PFSK-1 (cell line): ENCODE measurements around the gene TRIM7.

ENCODE experiments used
- FOXP2 ChIP-seq: optimal IDR thresholded peaks from 2 replicates; pipeline ENCODE3; 2011; ENCODE audit warnings: borderline replicate concordance, control low read depth, inconsistent platforms; ENCODE audit not compliant: insufficient read depth; ENCODE audit errors: extremely low read length, extremely low read depth
- POLR2AphosphoS5 ChIP-seq: IDR thresholded peaks from 2 replicates; pipeline ENCODE4 v1.6.1; 2012; ENCODE audit warnings: low read depth, mild to moderate bottlenecking, control low read depth, low read length, moderate library complexity
- SIN3A ChIP-seq: IDR thresholded peaks from 2 replicates; pipeline ENCODE4 v1.6.1; 2012; ENCODE audit warnings: mild to moderate bottlenecking, low read length, moderate library complexity, borderline replicate concordance; ENCODE audit not compliant: insufficient read depth
- TAF1 ChIP-seq: IDR thresholded peaks from 2 replicates; pipeline ENCODE4 v1.6.1; 2012; ENCODE audit warnings: low read length, control low read depth, borderline replicate concordance; ENCODE audit not compliant: insufficient read depth
- TF ChIP-seq, protein P1 (sequence below), 2 experiments: IDR thresholded peaks; 2 replicates each; pipeline versions ENCODE4 v1.6.1 to v1.8.0; 2011 to 2012; ENCODE audit warnings: low read depth in 2 of 2, low read length in 2 of 2, control low read depth in 1 of 2, inconsistent platforms in 1 of 2, mild to moderate bottlenecking in 1 of 2, moderate library complexity in 1 of 2; ENCODE audit not compliant: insufficient read depth in 1 of 2

The TRIM7 gene

DNA sequence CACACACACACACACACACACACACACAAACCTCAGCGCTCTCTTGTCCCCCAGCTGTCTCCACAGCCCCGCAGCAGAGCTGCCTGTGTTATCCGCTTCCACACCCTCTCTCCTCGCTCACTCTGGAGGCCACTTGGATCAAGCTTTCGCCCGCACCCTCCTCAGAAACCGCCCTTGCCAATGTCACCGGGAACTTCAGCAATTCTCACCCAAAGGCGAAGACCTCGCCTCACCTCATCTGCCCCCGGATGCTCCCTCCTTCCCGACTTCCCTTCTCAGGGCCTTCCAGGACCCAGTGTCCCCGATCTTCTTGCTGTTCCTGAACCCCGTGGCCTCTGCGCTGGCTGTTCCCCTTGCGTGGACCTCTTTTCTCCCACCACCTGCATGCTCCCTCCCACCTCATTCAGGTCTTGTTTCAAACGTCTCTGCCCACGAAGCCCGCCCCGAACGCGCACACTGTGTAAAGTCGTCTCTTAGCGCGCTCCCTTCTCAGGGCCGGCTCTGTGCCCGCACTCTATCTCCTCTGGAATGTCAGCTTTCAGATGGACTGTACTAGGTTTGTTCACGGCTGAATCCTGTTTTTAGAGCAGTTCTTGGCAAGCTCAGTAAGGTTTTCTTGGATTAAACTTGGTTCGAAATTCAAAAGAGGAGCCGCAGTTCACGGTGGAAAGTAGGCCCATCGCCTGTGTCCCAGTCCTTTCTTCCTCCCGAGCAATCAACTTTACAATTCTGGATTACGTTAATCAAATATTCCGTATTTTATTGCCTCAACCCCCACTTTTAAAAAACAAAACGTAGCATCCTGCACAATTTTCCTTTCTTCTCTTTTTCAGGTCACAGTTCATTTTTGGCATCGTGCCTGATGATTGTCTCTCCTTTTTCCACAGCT lies 1.0 kb upstream of the TRIM7 start:
- TF ChIP-seq FOXP2: no peak
- TF ChIP-seq, protein P1, sequence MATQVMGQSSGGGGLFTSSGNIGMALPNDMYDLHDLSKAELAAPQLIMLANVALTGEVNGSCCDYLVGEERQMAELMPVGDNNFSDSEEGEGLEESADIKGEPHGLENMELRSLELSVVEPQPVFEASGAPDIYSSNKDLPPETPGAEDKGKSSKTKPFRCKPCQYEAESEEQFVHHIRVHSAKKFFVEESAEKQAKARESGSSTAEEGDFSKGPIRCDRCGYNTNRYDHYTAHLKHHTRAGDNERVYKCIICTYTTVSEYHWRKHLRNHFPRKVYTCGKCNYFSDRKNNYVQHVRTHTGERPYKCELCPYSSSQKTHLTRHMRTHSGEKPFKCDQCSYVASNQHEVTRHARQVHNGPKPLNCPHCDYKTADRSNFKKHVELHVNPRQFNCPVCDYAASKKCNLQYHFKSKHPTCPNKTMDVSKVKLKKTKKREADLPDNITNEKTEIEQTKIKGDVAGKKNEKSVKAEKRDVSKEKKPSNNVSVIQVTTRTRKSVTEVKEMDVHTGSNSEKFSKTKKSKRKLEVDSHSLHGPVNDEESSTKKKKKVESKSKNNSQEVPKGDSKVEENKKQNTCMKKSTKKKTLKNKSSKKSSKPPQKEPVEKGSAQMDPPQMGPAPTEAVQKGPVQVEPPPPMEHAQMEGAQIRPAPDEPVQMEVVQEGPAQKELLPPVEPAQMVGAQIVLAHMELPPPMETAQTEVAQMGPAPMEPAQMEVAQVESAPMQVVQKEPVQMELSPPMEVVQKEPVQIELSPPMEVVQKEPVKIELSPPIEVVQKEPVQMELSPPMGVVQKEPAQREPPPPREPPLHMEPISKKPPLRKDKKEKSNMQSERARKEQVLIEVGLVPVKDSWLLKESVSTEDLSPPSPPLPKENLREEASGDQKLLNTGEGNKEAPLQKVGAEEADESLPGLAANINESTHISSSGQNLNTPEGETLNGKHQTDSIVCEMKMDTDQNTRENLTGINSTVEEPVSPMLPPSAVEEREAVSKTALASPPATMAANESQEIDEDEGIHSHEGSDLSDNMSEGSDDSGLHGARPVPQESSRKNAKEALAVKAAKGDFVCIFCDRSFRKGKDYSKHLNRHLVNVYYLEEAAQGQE (IDR thresholded peaks at IDR 0.05; ENCODE audit: insufficient read depth in 1 of 2, low read depth in 2 of 2, low read length in 2 of 2): no peak
- TF ChIP-seq POLR2AphosphoS5: no peak
- TF ChIP-seq TAF1: no peak
- TF ChIP-seq SIN3A: no peak

DNA sequence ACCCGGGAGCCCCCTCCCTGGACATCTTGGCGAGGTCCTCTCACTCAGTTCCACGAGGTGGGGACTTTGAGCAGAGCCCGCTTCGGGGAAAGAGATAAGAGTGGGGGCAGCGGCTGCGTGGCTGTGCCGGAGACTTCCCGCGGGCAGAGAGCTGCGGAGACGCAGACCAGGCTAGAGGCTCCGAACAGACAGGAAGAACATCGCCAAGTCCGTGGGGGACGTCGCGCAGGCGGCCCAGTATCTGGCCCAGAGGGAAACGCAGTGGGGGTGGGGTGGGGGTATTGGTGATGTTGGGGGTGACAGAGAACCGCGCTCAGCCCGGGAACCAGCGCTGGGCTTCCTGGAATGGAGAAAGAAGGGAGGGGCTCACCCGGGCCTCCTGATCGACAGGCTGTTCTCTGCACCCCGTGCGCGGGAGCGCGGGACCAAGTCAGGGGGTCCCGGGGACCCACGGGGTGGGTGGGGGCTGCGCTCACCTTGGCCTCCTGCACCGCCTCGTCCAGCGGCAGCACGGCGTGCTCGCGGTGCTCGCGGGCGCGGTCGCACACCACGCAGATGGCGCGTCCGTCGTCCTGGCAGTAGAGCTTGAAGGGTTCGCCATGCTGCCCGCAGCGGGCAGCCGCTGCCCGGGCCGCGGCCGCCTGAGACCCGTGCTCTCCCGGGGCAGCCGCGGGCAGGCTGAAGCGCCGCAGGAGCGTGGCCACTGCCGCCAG lies 727 bp downstream of the TRIM7 start:
- TF ChIP-seq, protein P1 (IDR thresholded peaks at IDR 0.05; ENCODE audit: insufficient read depth in 1 of 2, low read depth in 2 of 2, low read length in 2 of 2): no peak
- TF ChIP-seq SIN3A (no peak), POLR2AphosphoS5 (no peak), TAF1 (no peak), FOXP2 (no peak)

DNA sequence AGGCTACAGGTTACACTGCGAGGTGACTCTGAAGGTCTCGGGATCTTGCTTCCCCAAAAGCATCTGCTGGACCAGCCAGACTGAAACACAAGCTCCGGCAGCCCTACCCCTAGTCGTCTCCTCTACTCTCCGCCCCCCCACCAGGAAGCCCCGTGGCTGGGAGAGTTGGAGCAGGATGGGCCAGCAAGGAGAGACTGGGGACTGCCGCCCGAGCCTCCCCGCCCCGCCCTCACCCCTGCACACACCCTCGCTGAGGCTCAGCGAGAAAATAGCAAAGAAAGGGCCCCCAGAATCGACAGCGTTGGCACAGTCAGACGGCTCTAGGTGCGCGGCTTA lies 1.3 kb downstream of the TRIM7 start:
- no peak for TF ChIP-seq POLR2AphosphoS5
- no peak for TF ChIP-seq TAF1

DNA sequence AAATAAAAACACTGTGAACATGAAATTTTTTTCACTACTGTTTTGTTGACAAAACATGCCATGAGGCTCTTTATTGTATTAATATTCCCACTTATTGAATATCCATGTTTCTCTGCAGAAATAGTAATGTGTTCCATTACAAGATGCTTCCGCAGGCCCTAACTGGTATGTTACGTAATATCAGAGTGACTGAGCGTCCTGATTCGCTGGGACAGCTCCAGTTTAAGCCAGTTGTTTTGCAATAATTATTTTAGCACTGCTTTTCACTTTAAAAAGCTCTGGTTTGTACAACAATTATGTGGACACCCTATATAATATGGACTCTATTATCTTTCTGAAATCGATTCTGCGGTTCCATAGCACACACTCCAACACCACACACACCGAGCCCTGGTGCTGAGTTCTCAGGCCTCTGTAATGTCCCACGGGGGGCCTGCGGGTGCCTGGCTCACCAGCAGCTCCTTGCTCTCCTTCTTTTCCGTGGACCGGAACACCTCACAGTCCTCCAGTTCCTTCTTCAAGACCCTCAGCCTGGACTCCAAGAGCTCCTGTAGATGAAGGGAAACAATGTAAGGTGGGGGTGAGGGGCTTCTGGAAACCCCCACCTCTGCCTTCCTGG lies 1.8 kb downstream of the TRIM7 start:
- TF ChIP-seq SIN3A: no peak
- TF ChIP-seq TAF1: no peak
- TF ChIP-seq FOXP2: no peak
- no peak for TF ChIP-seq POLR2AphosphoS5
- TF ChIP-seq, protein P1 (IDR thresholded peaks at IDR 0.05; ENCODE audit: insufficient read depth in 1 of 2, low read depth in 2 of 2, low read length in 2 of 2): no peak

DNA sequence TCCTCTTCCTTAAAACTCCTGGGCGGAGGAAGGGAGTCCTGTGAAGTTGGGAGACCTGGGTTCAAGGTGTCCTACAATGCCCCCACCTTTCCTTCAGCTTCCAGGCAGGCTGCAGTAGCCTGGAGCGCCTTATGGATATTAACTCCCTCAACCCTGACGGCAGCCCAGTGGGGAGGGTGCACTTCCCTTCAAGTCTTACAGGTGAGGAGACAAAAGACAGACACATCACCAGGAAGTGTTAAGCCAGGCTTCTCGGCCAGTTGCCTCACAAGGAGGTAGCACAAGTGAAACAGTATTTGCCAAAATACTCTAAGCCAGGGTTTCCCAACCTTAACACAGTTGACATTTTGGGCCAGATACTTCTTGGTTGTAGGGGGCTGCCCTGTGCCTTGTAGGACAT lies 4.2 kb downstream of the TRIM7 start:
- TF ChIP-seq SIN3A (no peak), POLR2AphosphoS5 (no peak), TAF1 (no peak), FOXP2 (no peak)
- TF ChIP-seq, protein P1 (IDR thresholded peaks at IDR 0.05; ENCODE audit: insufficient read depth in 1 of 2, low read depth in 2 of 2, low read length in 2 of 2): no peak
